ENCODE measurements around the gene ELAC2.

ELAC2 gene

DNA sequence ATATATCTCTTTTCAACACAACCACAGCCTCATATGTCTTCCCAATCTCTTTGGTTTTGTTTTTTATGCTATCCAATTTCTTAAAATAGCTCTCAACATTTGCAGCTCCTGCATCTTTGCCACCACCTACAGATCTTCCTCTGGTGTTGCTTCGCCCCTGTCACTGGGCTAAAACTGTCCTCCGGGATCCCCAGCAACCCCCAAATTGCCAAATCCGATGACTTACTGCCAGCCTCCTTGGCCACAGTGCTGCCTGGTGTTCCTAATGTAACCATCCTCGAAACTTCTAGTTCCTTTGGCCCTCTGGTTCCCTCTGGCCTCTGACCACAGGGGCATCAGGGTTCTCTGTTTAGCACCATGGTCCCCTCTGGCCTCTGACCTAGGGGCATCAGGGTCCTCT lies 70.8 kb downstream of the ELAC2 start:
- DNase-seq = no peak
